Small intestine (tissue), 7 donors: ENCODE data around the gene ZNF407. TPM values are rescaled to one million over a fixed set of nuclear protein-coding genes. Genes with fewer than 3 reads are reported as not detected.
A peak's percentile ranks its signal among the peaks of the same experiment; 100 is the strongest.

Source experiments
- DNase-seq, 2 donors: peaks; one replicate each; pipeline versions ENCODE4 v3.0.0 to v3.0.0-alpha.2; 2013
- FAIRE-seq: peaks from 2 replicates; lab custom pipeline; 2012; peaks lifted over from hg19 to GRCh38; lab: Jason Lieb, UNC
- H3K27ac ChIP-seq, 3 donors: one replicate each; pipeline ENCODE4 v1.5.1; 2013; ENCODE audit warnings: low read length in 2 of 3, mild to moderate bottlenecking in 2 of 3, control low read depth in 1 of 3, inconsistent platforms in 1 of 3, low read depth in 1 of 3, moderate library complexity in 1 of 3
- H3K27me3 ChIP-seq, 3 donors: one replicate each; pipeline ENCODE4 v1.6.1; 2013; ENCODE audit warnings: low read length in 3 of 3, inconsistent platforms in 1 of 3; ENCODE audit not compliant: control insufficient read depth in 3 of 3, insufficient read depth in 3 of 3
- H3K36me3 ChIP-seq, 3 donors: one replicate each; pipeline ENCODE4 v1.6.1; 2013; ENCODE audit warnings: low read length in 3 of 3, inconsistent platforms in 1 of 3, low read depth in 1 of 3, mild to moderate bottlenecking in 1 of 3, moderate library complexity in 1 of 3; ENCODE audit not compliant: control insufficient read depth in 3 of 3, insufficient read depth in 2 of 3
- H3K4me1 ChIP-seq, 3 donors: one replicate each; pipeline ENCODE4 v1.6.1; 2013; ENCODE audit warnings: low read length in 2 of 3, inconsistent platforms in 1 of 3, low read depth in 1 of 3, mild to moderate bottlenecking in 1 of 3, moderate library complexity in 1 of 3; ENCODE audit not compliant: control insufficient read depth in 3 of 3, insufficient read depth in 2 of 3
- H3K4me3 ChIP-seq, 3 donors: one replicate each; pipeline ENCODE4 v1.5.1; 2013; ENCODE audit warnings: low read length in 3 of 3, control low read depth in 1 of 3, inconsistent platforms in 1 of 3, low read depth in 1 of 3, mild to moderate bottlenecking in 1 of 3, moderate library complexity in 1 of 3
- H3K9me3 ChIP-seq, 2 donors: one replicate each; pipeline ENCODE4 v1.6.1; 2013; ENCODE audit warnings: low read depth in 1 of 2, low read length in 1 of 2; ENCODE audit not compliant: control insufficient read depth in 2 of 2, insufficient read depth in 1 of 2
- WGBS, 3 donors: extraction: QIAGEN DNeasy Blood & Tissue Kit; methylation state at CpG; one replicate each; pipeline ENCODE4 v1.1.7; 2013; 5-methylcytosine and 5-hydroxymethylcytosine counted together
- polyA plus RNA-seq, 4 donors: library from polyadenylated mRNA; stranded (reverse) in 3 of 4; unstranded in 1 of 4; fragments of 200-250 nt in 3 of 4; fragments of 120-200 nt in 1 of 4; gene quantifications; one replicate each; pipeline versions ENCODE4 v1.2.1 to v1.2.3, GENCODE V29; 2013
- donor health status: healthy with polysubstance abuse.
- donor health status: control.
- donor health status: control.
- donor health status: Bipolar disorder and iron deficiency.
- donor health status: healthy.

ZNF407 gene
- polyA plus RNA-seq, 4 donors = 2.7 to 6.3 (median 4.0) TPM

GRCh38 chr18:74784752-74785151 lies 187.1 kb downstream of the ZNF407 start:
- WGBS, 3 donors = 39 to 71% (median 56%) methylated on average over 6 of the region's 6 CpGs
- Histone ChIP-seq H3K4me3 (no peak overlapping the region), H3K27me3 (no peaks in the 10 kb centered on the region), H3K9me3 (no peaks in the 10 kb centered on the region), H3K36me3 (no peaks in the 10 kb centered on the region), H3K4me1 (no peaks in the 10 kb centered on the region), H3K27ac (no peak overlapping the region)
- DNase-seq (no peak), FAIRE-seq (no peak)

- FAIRE-seq (no peak), DNase-seq (no peak)
- Histone ChIP-seq H3K4me3 (no peak overlapping the region), H3K27ac (no peak overlapping the region), H3K36me3 (no peaks in the 10 kb centered on the region), H3K27me3 (no peaks in the 10 kb centered on the region), H3K9me3 (no peaks in the 10 kb centered on the region), H3K4me1 (no peaks in the 10 kb centered on the region)
- WGBS, 3 donors = 95 to 97% (median 97%) methylated on average over 6 of the region's 6 CpGs
Observed at GRCh38 chr18:74785632-74786031, 188.0 kb downstream of the ZNF407 start.

GRCh38 chr18:74788657-74789056 lies 191.0 kb downstream of the ZNF407 start:
- Histone ChIP-seq H3K27ac (no peak overlapping the region), H3K9me3 (no peaks in the 10 kb centered on the region), H3K36me3 (no peaks in the 10 kb centered on the region), H3K4me3 (no peak overlapping the region), H3K4me1 (no peaks in the 10 kb centered on the region), H3K27me3 (no peaks in the 10 kb centered on the region)
- DNase-seq = no peak
- FAIRE-seq = peak; percentile 94
- 49 to 71% (median 50%) methylated on average over 2 of the region's 2 CpGs for WGBS, 3 donors

GRCh38 chr18:74789078-74789477 lies 191.4 kb downstream of the ZNF407 start:
- H3K4me3 ChIP-seq = no peak overlapping the region
- 90 to 97% (median 96%) methylated on average over 8 of the region's 8 CpGs for WGBS, 3 donors
- no peaks in the 10 kb centered on the region for H3K27me3 ChIP-seq
- no peak overlapping the region for H3K27ac ChIP-seq
- H3K36me3 ChIP-seq = peaks cover 0 to 4% (median 0%) of the 10 kb centered on the region in 3 donors
- no peak for DNase-seq
- H3K4me1 ChIP-seq = no peaks in the 10 kb centered on the region
- no peaks in the 10 kb centered on the region for H3K9me3 ChIP-seq
- no peak for FAIRE-seq

- Histone ChIP-seq H3K4me1 (no peaks in the 10 kb centered on the region), H3K9me3 (no peaks in the 10 kb centered on the region), H3K27me3 (no peaks in the 10 kb centered on the region), H3K36me3 (peaks cover 0 to 4% (median 0%) of the 10 kb centered on the region in 3 donors), H3K4me3 (no peak overlapping the region), H3K27ac (no peak overlapping the region)
- no peak for DNase-seq
- FAIRE-seq = no peak
- WGBS, 3 donors = 29 to 73% (median 65%) methylated on average over 1 of the region's 1 CpG
Observed at GRCh38 chr18:74790451-74790850, 192.8 kb downstream of the ZNF407 start.

- Histone ChIP-seq H3K4me1 (no peaks in the 10 kb centered on the region), H3K4me3 (no peak overlapping the region), H3K9me3 (no peaks in the 10 kb centered on the region), H3K27me3 (no peaks in the 10 kb centered on the region), H3K27ac (no peak overlapping the region), H3K36me3 (peaks cover 0 to 4% (median 0%) of the 10 kb centered on the region in 3 donors)
- WGBS, 3 donors = 59 to 77% (median 75%) methylated on average over 8 of the region's 8 CpGs
- DNase-seq = peak; percentile 30 to 52
- FAIRE-seq = no peak
Observed at GRCh38 chr18:74791501-74792194, 194.0 kb downstream of the ZNF407 start.

- Histone ChIP-seq H3K36me3 (peaks cover 0 to 4% (median 0%) of the 10 kb centered on the region in 3 donors), H3K27ac (no peak overlapping the region), H3K4me3 (no peak overlapping the region), H3K27me3 (no peaks in the 10 kb centered on the region), H3K4me1 (no peaks in the 10 kb centered on the region), H3K9me3 (no peaks in the 10 kb centered on the region)
- no peak for FAIRE-seq
- 84 to 87% (median 84%) methylated on average over 9 of the region's 9 CpGs for WGBS, 3 donors
- DNase-seq = no peak
Observed at GRCh38 chr18:74793746-74794145, 196.1 kb downstream of the ZNF407 start.

- FAIRE-seq (no peak), DNase-seq (peak in 1 of 2 donors; percentile 54)
- Histone ChIP-seq H3K27me3 (no peaks in the 10 kb centered on the region), H3K9me3 (no peaks in the 10 kb centered on the region), H3K4me1 (no peaks in the 10 kb centered on the region), H3K36me3 (peaks cover 0 to 4% (median 0%) of the 10 kb centered on the region in 3 donors), H3K4me3 (no peak overlapping the region), H3K27ac (peak overlapping the region in 1 of 3 donors; percentile 13)
- 94 to 99% (median 97%) methylated on average over 9 of the region's 9 CpGs for whole genome bisulfite sequencing, 3 donors
Observed at GRCh38 chr18:74795751-74796150, 198.1 kb downstream of the ZNF407 start.
